ENCODE data around the gene ERICH6B. TPM values are rescaled to one million over a fixed set of nuclear protein-coding genes. Genes with fewer than 3 reads are reported as not detected.

ERICH6B gene
- total RNA-seq, 4 donors from 2014 or later = not detected

DNA sequence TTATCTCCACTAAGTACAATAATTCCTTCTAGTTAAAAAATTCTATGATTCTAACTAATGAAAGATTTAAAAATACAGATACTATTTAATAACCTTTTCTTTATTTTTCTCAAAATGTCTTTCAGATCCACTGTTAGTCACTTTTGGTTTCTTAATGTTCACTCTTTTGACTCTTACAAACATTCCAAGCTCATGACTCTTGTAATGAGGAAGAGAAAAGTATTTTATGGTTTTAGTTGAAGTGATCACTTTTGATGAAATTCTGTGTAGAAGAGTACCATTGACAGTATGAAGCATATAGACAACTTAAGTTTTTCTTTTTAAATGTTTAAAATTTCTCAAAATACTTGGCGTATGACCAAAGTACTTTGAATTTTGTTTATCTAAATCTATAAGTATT is 123.0 kb downstream of the ERICH6B start:
- Histone ChIP-seq H3K9me3 (no peaks in the 10 kb centered on the region), H3K4me1 (no peaks in the 10 kb centered on the region), H3K36me3 (peaks cover 0 to 92% (median 22%) of the 10 kb centered on the region in 3 donors), H3K27me3 (no peaks in the 10 kb centered on the region), H3K27ac (no peak overlapping the region), H3K4me3 (no peak overlapping the region)
- no peak for DNase-seq
- TF ChIP-seq POLR2A (IDR thresholded peaks at IDR 0.05) = no peak
- TF ChIP-seq, protein P1, sequence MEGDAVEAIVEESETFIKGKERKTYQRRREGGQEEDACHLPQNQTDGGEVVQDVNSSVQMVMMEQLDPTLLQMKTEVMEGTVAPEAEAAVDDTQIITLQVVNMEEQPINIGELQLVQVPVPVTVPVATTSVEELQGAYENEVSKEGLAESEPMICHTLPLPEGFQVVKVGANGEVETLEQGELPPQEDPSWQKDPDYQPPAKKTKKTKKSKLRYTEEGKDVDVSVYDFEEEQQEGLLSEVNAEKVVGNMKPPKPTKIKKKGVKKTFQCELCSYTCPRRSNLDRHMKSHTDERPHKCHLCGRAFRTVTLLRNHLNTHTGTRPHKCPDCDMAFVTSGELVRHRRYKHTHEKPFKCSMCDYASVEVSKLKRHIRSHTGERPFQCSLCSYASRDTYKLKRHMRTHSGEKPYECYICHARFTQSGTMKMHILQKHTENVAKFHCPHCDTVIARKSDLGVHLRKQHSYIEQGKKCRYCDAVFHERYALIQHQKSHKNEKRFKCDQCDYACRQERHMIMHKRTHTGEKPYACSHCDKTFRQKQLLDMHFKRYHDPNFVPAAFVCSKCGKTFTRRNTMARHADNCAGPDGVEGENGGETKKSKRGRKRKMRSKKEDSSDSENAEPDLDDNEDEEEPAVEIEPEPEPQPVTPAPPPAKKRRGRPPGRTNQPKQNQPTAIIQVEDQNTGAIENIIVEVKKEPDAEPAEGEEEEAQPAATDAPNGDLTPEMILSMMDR (IDR thresholded peaks at IDR 0.05) = no peak
- intact Hi-C loops (cut with DNase I) = no loop called here
- WGBS, 2 donors = 92 to 100% methylated on average over 1 of the region's 1 CpG

Small RNAs within 50 kb of the gene (small RNA-seq; reads per million reads assigned to genes)
- 0 reads per million in 4 donors for gene RNA5SP27
- 0 reads per million in 4 donors for gene TIMM9P3

Other genes with a start within 250 kb of the ERICH6B start
- 1 to 10 TPM; 1.7 to 6.7 (median 5.8) TPM for gene SLC25A30, start 197.4 kb downstream of the ERICH6B start, total RNA-seq
- 10 to 100 TPM; 16.5 to 26.3 (median 21.5) TPM for gene COG3, start 150.8 kb downstream of the ERICH6B start, total RNA-seq
- not detected for gene CBY2, start 86.6 kb upstream of the ERICH6B start, total RNA-seq
- gene SIAH3, start 236.0 kb upstream of the ERICH6B start, total RNA-seq = under 1 TPM in 1 of 4 donors, not detected in 3; 0.09 TPM